AG04450 (cell line): ENCODE measurements around the gene HOXA7. TPM values are rescaled to one million over a fixed set of nuclear protein-coding genes. Genes with fewer than 3 reads are reported as not detected.

Experiments
- CTCF ChIA-PET: fragments of 300-600, 350-600 bp; formaldehyde crosslinking; extraction: SDS; loops from one replicate; lab custom pipeline; 2022; ENCODE audit warnings: antibody characterized with exemption, inconsistent platforms; lab: Charles Lee
- POLR2A ChIA-PET: fragments of 350-600 bp; formaldehyde crosslinking; extraction: SDS; loops from one replicate; lab custom pipeline; 2021; ENCODE audit warnings: antibody characterized with exemption, inconsistent platforms; lab: Yijun Ruan, JAX
- DNase-seq: peaks from one replicate; pipeline ENCODE4 v3.0.0-alpha.2; 2011; ENCODE audit warnings: low read depth, low spot score
- H3K27ac ChIP-seq: one replicate; pipeline ENCODE4 v1.5.1; 2012; ENCODE audit warnings: low read depth, low read length, control low read depth
- H3K27me3 ChIP-seq: one replicate; pipeline ENCODE4 v1.6.0; 2012; ENCODE audit warnings: low read length; ENCODE audit not compliant: control insufficient read depth, insufficient read depth
- H3K4me3 ChIP-seq: 2 replicates; pipeline ENCODE4 v1.5.1; 2011; ENCODE audit warnings: mild to moderate bottlenecking, low read depth, low read length, control low read depth
- H3K9me3 ChIP-seq: 2 replicates; pipeline ENCODE4 v1.5.1; 2012; ENCODE audit warnings: low read length; ENCODE audit not compliant: control insufficient read depth, insufficient read depth
- CTCF ChIP-seq: IDR thresholded peaks from 2 replicates; pipeline ENCODE4 v1.5.1; 2011; ENCODE audit warnings: low read depth, low read length, control low read depth, inconsistent platforms
- polyA plus RNA-seq: library from polyadenylated mRNA; depleted of rRNA; stranded (reverse); fragments of >200 nt; gene quantifications from 2 replicates; pipeline ENCODE4 v1.2.3, GENCODE V29; 2011

HOXA7 gene
- polyA plus RNA-seq, 1 experiment, result 5.3 TPM

DNA sequence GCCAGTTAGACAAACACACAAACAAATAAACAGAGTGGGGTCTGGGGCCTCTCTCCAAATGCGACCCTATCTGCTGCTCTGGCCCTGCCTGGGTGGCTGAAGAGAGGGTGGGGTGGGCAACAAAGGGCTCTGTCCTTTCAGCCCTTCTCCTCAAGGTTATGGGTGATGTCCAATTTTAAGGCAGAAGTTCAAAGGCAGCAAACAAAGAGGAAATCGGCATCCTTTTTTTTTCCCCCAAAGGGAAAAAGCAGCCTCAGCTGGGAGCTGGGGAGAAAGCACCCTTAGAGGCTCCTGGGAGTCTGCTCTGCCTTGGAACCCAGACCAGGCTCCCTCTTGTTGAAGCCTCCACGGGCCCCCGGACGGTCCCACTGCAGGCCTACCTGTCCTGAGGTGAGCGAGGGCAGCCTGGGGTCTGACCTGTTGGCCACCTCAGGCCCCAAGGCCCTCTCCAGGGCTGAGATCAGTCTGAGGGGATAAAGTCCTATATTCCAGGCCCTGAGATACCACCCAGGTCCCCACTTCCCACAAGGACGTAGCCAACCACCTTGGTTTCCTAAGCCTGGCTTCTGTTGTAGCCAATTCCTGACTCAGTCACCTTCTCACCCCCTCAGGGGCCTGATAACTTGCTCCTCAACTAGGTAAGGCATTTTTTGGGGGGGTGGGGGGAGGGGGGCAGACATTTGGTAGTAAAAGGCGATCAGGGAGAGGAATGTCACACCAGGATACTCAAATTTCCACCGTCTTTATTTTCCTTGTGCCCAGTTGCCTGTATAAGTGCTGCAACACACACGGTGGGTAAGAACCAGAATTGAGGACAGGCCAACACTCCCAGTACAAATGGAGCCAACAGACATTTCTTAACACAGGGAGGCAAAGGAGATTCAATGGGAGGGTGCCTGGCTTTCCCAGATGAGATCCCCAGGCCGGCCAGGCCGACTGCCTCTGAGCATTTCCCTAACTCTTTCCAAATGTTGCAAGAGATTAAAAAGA, 24.3 kb upstream of the HOXA7 start:
- no peak for TF ChIP-seq CTCF
- ChIA-PET CTCF (interaction anchor here (0.6 to 3.2 kb wide), 39 partner anchors 10 to 1326 kb away, joined by 3 to 25 read pairs (median 4); partner anchors contain the start of genes HOXA5, HOXA7 and HOXA9), POLR2A (no interaction called here)
- Histone ChIP-seq H3K9me3 (peaks cover 13% of the 10 kb centered on the region; the same call in 1 of the 2 replicates), H3K4me3 (no peak overlapping the region), H3K27me3 (peaks cover 92% of the 10 kb centered on the region), H3K27ac (no peak overlapping the region)
- DNase-seq, result no peak

DNA sequence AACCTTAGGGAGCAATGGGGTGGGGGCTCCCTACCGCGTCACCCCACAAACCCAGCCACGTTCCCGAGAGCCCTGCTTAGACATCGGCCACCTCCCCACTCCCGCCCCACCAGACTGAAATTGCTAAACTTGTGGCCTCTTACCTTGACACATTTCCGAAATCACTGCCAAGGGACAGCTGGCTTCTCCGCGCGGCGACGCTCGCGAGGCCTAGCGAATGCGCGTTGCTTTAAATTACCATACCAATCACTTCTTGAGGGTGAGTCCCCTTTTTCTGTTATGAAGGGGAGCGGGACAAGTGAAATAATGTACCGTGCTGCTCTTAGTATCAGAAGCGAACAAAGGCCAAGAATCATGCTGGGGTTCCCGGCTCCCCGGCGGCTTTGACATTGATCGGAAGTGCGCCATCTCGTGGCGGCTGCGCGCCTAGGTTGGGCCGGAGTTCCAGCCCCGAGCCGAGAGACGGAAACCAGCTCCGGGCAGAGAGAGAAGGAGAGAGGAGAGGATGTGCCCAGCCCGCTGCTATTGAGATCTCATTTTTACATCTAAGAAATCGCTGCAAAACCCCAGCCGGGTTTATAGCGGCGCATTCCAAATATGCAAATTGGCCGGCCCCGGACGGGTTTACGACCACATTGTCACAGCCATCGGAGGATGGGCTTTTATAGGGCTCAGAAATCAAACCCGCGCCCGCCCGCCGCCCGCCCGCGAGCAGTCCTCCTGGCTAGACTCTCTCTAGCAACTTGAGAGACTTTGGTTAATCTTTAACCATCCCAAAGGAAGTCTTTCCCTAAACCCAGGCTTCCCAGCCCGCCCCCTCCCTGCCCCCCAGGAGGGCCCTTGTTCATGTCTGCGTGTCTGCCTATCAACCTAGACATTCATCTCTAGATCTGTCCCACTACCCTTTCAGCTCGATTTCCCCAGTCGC, 23.3 kb upstream of the HOXA7 start:
- ChIA-PET POLR2A (interaction anchor here (0.7 kb wide), 1 partner anchor 1334 kb away, joined by 5 read pairs; no protein-coding TSS in a partner anchor), CTCF (interaction anchor here (0.6 to 3.2 kb wide), 50 partner anchors 9 to 1325 kb away, joined by 3 to 25 read pairs (median 4); partner anchors contain the start of genes HOXA5, HOXA7 and HOXA9)
- H3K27ac ChIP-seq, result no peak overlapping the region
- peaks cover 92% of the 10 kb centered on the region for H3K27me3 ChIP-seq
- peak; percentile 90 for TF ChIP-seq CTCF
- H3K4me3 ChIP-seq, result peak overlapping the region; percentile 32
- peaks cover 8% of the 10 kb centered on the region; the same call in 1 of the 2 replicates for H3K9me3 ChIP-seq
- DNase-seq, result no peak

GRCh38 chr7:27179030-27179429, 22.6 kb upstream of the HOXA7 start:
- H3K4me3 ChIP-seq, result no peak overlapping the region
- CTCF ChIA-PET, result interaction anchor here (0.6 to 3.2 kb wide), 33 partner anchors 9 to 1286 kb away, joined by 3 to 25 read pairs (median 4); partner anchors contain the start of genes HOXA5, HOXA7 and HOXA9

GRCh38 chr7:27178366-27178765, 21.9 kb upstream of the HOXA7 start:
- ChIA-PET POLR2A (interaction anchor here (0.7 kb wide), 1 partner anchor 988 kb away, joined by 3 read pairs; no protein-coding TSS in a partner anchor), CTCF (interaction anchor here (0.6 to 4.2 kb wide), 11 partner anchors 12 to 1285 kb away, joined by 3 to 21 read pairs (median 7); no protein-coding TSS in a partner anchor)
- no peak for DNase-seq
- no peak overlapping the region for H3K27ac ChIP-seq
- H3K4me3 ChIP-seq, result no peak overlapping the region
- peaks cover 9% of the 10 kb centered on the region; the same call in 1 of the 2 replicates for H3K9me3 ChIP-seq
- TF ChIP-seq CTCF, result no peak
- peaks cover 88% of the 10 kb centered on the region for H3K27me3 ChIP-seq

More at GRCh38 chr7:27179030-27179429, 22.6 kb upstream of the HOXA7 start:
- peaks cover 11% of the 10 kb centered on the region; the same call in 1 of the 2 replicates for H3K9me3 ChIP-seq
- DNase-seq, result no peak
- TF ChIP-seq CTCF, result no peak
- H3K27ac ChIP-seq, result no peak overlapping the region
- POLR2A ChIA-PET, result interaction anchor here (0.7 kb wide), 2 partner anchors 988 to 1333 kb away, joined by 3 to 5 read pairs; no protein-coding TSS in a partner anchor
- peaks cover 94% of the 10 kb centered on the region for H3K27me3 ChIP-seq
